ENCODE data around the gene MAGEB17. TPM values are rescaled to one million over a fixed set of nuclear protein-coding genes. Genes with fewer than 3 reads are reported as not detected.

Gene MAGEB17
- total RNA-seq, 1 donor from 2014 or later, result not detected

- H3K36me3 ChIP-seq (ENCODE audit: control insufficient read depth, insufficient read depth, low read length), result no peaks in the 10 kb centered on the region
- H3K27me3 ChIP-seq (ENCODE audit: control insufficient read depth, insufficient read depth, low read length), result no peaks in the 10 kb centered on the region
- H3K4me3 ChIP-seq (ENCODE audit: low read depth, low read length), result no peak overlapping the region
- DNase-seq (ENCODE audit: low read depth), result no peak
- TF ChIP-seq, protein P1, sequence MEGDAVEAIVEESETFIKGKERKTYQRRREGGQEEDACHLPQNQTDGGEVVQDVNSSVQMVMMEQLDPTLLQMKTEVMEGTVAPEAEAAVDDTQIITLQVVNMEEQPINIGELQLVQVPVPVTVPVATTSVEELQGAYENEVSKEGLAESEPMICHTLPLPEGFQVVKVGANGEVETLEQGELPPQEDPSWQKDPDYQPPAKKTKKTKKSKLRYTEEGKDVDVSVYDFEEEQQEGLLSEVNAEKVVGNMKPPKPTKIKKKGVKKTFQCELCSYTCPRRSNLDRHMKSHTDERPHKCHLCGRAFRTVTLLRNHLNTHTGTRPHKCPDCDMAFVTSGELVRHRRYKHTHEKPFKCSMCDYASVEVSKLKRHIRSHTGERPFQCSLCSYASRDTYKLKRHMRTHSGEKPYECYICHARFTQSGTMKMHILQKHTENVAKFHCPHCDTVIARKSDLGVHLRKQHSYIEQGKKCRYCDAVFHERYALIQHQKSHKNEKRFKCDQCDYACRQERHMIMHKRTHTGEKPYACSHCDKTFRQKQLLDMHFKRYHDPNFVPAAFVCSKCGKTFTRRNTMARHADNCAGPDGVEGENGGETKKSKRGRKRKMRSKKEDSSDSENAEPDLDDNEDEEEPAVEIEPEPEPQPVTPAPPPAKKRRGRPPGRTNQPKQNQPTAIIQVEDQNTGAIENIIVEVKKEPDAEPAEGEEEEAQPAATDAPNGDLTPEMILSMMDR (IDR thresholded peaks at IDR 0.05; ENCODE audit: insufficient read depth, low read length, poor library complexity, severe bottlenecking), result no peak
These were observed 24.3 kb downstream of the MAGEB17 start for GRCh38 chrX:16191605-16192004.

DNA sequence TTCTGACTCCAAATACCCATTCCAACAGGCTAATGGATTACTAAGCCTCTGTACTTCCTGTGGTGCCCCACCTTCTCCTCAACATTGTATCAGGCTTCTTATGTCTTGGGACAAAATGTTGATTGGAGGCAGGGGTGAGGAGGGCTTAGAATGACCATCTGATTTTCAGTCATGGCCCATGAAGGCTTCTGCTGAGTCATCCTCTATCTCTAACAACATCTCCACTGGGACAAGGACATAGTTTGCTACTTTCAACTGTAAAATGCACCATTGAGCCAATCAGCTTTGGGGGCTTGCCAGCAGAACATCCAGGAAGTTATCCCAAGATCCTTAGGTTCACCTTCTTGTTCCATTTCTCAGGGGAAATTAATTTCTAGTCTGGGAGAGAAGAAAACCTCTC is 29.5 kb downstream of the MAGEB17 start:
- H3K36me3 ChIP-seq (ENCODE audit: control insufficient read depth, insufficient read depth, low read length), result no peaks in the 10 kb centered on the region
- no peaks in the 10 kb centered on the region for H3K27me3 ChIP-seq (ENCODE audit: control insufficient read depth, insufficient read depth, low read length)
- no peak overlapping the region for H3K4me3 ChIP-seq (ENCODE audit: low read depth, low read length)
- DNase-seq (ENCODE audit: low read depth), result no peak
- TF ChIP-seq, protein P1 (IDR thresholded peaks at IDR 0.05; ENCODE audit: insufficient read depth, low read length, poor library complexity, severe bottlenecking), result no peak

GRCh38 chrX:16199343-16199742 is 32.1 kb downstream of the MAGEB17 start:
- TF ChIP-seq, protein P1 (IDR thresholded peaks at IDR 0.05; ENCODE audit: insufficient read depth, low read length, poor library complexity, severe bottlenecking), result no peak
- H3K4me3 ChIP-seq (ENCODE audit: low read depth, low read length), result no peak overlapping the region
- no peaks in the 10 kb centered on the region for H3K36me3 ChIP-seq (ENCODE audit: control insufficient read depth, insufficient read depth, low read length)
- H3K27me3 ChIP-seq (ENCODE audit: control insufficient read depth, insufficient read depth, low read length), result no peaks in the 10 kb centered on the region
- DNase-seq (ENCODE audit: low read depth), result no peak

DNA sequence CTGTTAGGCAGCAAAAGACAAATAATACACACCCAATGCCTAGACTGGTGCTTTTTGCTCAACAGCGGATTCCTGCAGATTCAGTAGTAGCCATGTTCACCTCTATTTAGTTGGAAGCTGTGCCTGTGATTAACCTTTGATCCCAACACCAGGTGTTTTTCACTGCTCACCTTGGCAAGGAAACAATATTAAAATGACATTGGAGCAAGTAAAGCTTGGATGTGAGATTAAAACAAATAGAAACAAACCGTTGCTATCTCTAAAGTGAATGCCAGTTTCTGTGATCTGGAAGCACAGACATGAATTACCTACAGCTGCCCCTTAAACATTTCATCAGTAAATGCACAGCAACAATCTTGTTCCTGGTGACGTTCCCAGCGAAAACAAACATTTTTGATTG is 35.7 kb downstream of the MAGEB17 start:
- no peak overlapping the region for H3K4me3 ChIP-seq (ENCODE audit: low read depth, low read length)
- DNase-seq (ENCODE audit: low read depth), result no peak
- H3K36me3 ChIP-seq (ENCODE audit: control insufficient read depth, insufficient read depth, low read length), result no peaks in the 10 kb centered on the region
- H3K27me3 ChIP-seq (ENCODE audit: control insufficient read depth, insufficient read depth, low read length), result no peaks in the 10 kb centered on the region
- TF ChIP-seq, protein P1 (IDR thresholded peaks at IDR 0.05; ENCODE audit: insufficient read depth, low read length, poor library complexity, severe bottlenecking), result no peak

GRCh38 chrX:16204538-16204937 is 37.3 kb downstream of the MAGEB17 start:
- no peaks in the 10 kb centered on the region for H3K36me3 ChIP-seq (ENCODE audit: control insufficient read depth, insufficient read depth, low read length)

GRCh38 chrX:16205840-16206239 is 38.6 kb downstream of the MAGEB17 start:
- no peak for DNase-seq (ENCODE audit: low read depth)
- TF ChIP-seq, protein P1 (IDR thresholded peaks at IDR 0.05; ENCODE audit: insufficient read depth, low read length, poor library complexity, severe bottlenecking), result no peak
- H3K4me3 ChIP-seq (ENCODE audit: low read depth, low read length), result no peak overlapping the region

More at GRCh38 chrX:16204538-16204937, 37.3 kb downstream of the MAGEB17 start:
- Histone ChIP-seq H3K27me3 (ENCODE audit: control insufficient read depth, insufficient read depth, low read length) (no peaks in the 10 kb centered on the region), H3K4me3 (ENCODE audit: low read depth, low read length) (no peak overlapping the region)
- no peak for DNase-seq (ENCODE audit: low read depth)
- TF ChIP-seq, protein P1 (IDR thresholded peaks at IDR 0.05; ENCODE audit: insufficient read depth, low read length, poor library complexity, severe bottlenecking), result no peak

More at GRCh38 chrX:16205840-16206239, 38.6 kb downstream of the MAGEB17 start:
- no peaks in the 10 kb centered on the region for H3K27me3 ChIP-seq (ENCODE audit: control insufficient read depth, insufficient read depth, low read length)
- H3K36me3 ChIP-seq (ENCODE audit: control insufficient read depth, insufficient read depth, low read length), result no peaks in the 10 kb centered on the region
